Activated CD8-positive, alpha-beta T cell treated with anti-CD3 and anti-CD28 coated beads, Interleukin-2, amount 10 ng/mL, durations not matched to agents 7 days and 5 days (primary cell): ENCODE data around the gene GALNT12. TPM values are rescaled to one million over a fixed set of nuclear protein-coding genes. Genes with fewer than 3 reads are reported as not detected.

Experiments used
- ATAC-seq: fragments of 150-1000 bp; cut with Tn5 transposase; one replicate; pipeline ENCODE4 v1.10.0; 2021; ENCODE audit warnings: moderate library complexity
- CTCF ChIA-PET: fragments of 350-600 bp; sonication (Branson Sonifier 250); formaldehyde crosslinking; loops from one replicate; lab custom pipeline; 2021; ENCODE audit warnings: antibody characterized with exemption; lab: Charles Lee
- POLR2A ChIA-PET: fragments of 350-600 bp; sonication (Branson Sonifier 250); formaldehyde crosslinking; loops from one replicate; lab custom pipeline; 2021; ENCODE audit warnings: antibody characterized with exemption; lab: Charles Lee
- DNase-seq: peaks from one replicate; pipeline ENCODE4 v3.0.0-alpha.2; 2020
- H3K27ac Mint-ChIP-seq: one replicate; pipeline ENCODE4 v1.8.0; 2021; ENCODE audit warnings: mild to moderate bottlenecking, mixed read lengths
- H3K27me3 Mint-ChIP-seq: one replicate; pipeline ENCODE4 v1.8.0; 2021; ENCODE audit warnings: low read depth, mixed read lengths
- H3K36me3 Mint-ChIP-seq: one replicate; pipeline ENCODE4 v1.8.0; 2021; ENCODE audit warnings: low read depth, mixed read lengths
- H3K4me1 Mint-ChIP-seq: one replicate; pipeline ENCODE4 v1.8.0; 2021; ENCODE audit warnings: low read depth, mixed read lengths
- H3K4me3 Mint-ChIP-seq: one replicate; pipeline ENCODE4 v1.8.0; 2021; ENCODE audit warnings: mild to moderate bottlenecking, mixed read lengths
- H3K9me3 Mint-ChIP-seq: one replicate; pipeline ENCODE4 v1.8.0; 2022; ENCODE audit warnings: mixed read lengths; ENCODE audit not compliant: insufficient read depth
- total RNA-seq, 2 experiments: library from RNA; stranded (reverse); gene quantifications; one replicate each; pipeline ENCODE4 v1.2.3, GENCODE V29; 2021

GALNT12 gene
- total RNA-seq, 2 experiments from 2014 or later, result 7.9 to 8.8 TPM

- POLR2A ChIA-PET, result interaction anchor here (1.1 kb wide), 1 partner anchor 11 kb away, joined by 8 read pairs; the partner anchor contains the start of gene ANKS6
- peak overlapping the region; percentile 82 for H3K4me3 Mint-ChIP-seq
- ATAC-seq, result peak; percentile 79
- peaks cover 27% of the 10 kb centered on the region for H3K27me3 Mint-ChIP-seq
- H3K36me3 Mint-ChIP-seq, result peaks cover 3% of the 10 kb centered on the region
- CTCF ChIA-PET, result interaction anchor here (0.8 to 3.7 kb wide), 7 partner anchors 10 to 333 kb away, joined by 3 to 18 read pairs (median 5); no protein-coding TSS in a partner anchor
- peaks cover 35% of the 10 kb centered on the region for H3K4me1 Mint-ChIP-seq
- H3K9me3 Mint-ChIP-seq, result no peaks in the 10 kb centered on the region
- no peak overlapping the region for H3K27ac Mint-ChIP-seq
- peak; percentile 56 for DNase-seq
Measured at GRCh38 chr9:98807814-98808195, 335 bp downstream of the GALNT12 start.

DNA sequence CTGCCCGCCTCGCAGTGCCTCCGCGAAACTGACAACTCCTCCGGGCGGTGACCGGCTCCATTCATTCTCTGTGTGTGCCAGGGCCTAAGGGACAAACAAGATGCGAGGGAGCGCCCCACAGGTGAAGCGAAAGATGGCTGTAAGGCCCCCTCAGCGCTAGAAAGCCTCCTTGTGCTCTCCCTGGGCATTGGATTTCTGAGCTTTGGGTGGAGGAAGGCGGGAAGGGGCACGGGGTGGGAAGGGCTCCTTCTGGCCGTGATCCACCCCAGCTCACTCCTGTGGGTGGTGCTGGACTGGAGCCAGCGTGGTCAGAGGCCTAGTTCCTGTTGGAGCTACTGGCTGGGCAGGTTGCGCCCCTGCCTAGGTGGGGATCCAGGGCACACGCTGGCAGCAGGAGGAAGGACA is 943 bp downstream of the GALNT12 start:
- DNase-seq, result no peak
- POLR2A ChIA-PET, result interaction anchor here (1.1 kb wide), 1 partner anchor 12 kb away, joined by 8 read pairs; the partner anchor contains the start of gene ANKS6
- CTCF ChIA-PET, result interaction anchor here (0.8 to 3.7 kb wide), 7 partner anchors 10 to 190 kb away, joined by 3 to 15 read pairs (median 3); no protein-coding TSS in a partner anchor
- H3K4me3 Mint-ChIP-seq, result peak overlapping the region; percentile 82
- ATAC-seq, result peak; percentile 20
- peaks cover 24% of the 10 kb centered on the region for H3K27me3 Mint-ChIP-seq
- peaks cover 35% of the 10 kb centered on the region for H3K4me1 Mint-ChIP-seq
- H3K27ac Mint-ChIP-seq, result peak overlapping the region; percentile 9
- no peaks in the 10 kb centered on the region for H3K9me3 Mint-ChIP-seq
- peaks cover 3% of the 10 kb centered on the region for H3K36me3 Mint-ChIP-seq

- Mint-ChIP-seq H3K27me3 (peaks cover 23% of the 10 kb centered on the region), H3K4me3 (peak overlapping the region; percentile 82), H3K27ac (no peak overlapping the region), H3K4me1 (peaks cover 35% of the 10 kb centered on the region), H3K36me3 (peaks cover 3% of the 10 kb centered on the region), H3K9me3 (no peaks in the 10 kb centered on the region)
- no peak for DNase-seq
- ChIA-PET CTCF (interaction anchor here (0.9 to 2.2 kb wide), 3 partner anchors 17 to 39 kb away, joined by 3 to 11 read pairs (median 3); no protein-coding TSS in a partner anchor), POLR2A (no interaction called here)
- no peak for ATAC-seq
Measured at GRCh38 chr9:98808875-98809274, 1.4 kb downstream of the GALNT12 start.

- no peak for ATAC-seq
- Mint-ChIP-seq H3K4me1 (peaks cover 35% of the 10 kb centered on the region), H3K9me3 (no peaks in the 10 kb centered on the region), H3K27ac (no peak overlapping the region), H3K36me3 (peaks cover 6% of the 10 kb centered on the region), H3K4me3 (peak overlapping the region; percentile 82), H3K27me3 (peaks cover 20% of the 10 kb centered on the region)
- no peak for DNase-seq
- POLR2A ChIA-PET, result interaction anchor here (0.5 kb wide), 1 partner anchor 710 kb away, joined by 3 read pairs; no protein-coding TSS in a partner anchor
- CTCF ChIA-PET, result interaction anchor here (0.9 to 2.2 kb wide), 2 partner anchors 27 to 39 kb away, joined by 3 to 11 read pairs; no protein-coding TSS in a partner anchor
Measured at GRCh38 chr9:98809311-98810101, 2.0 kb downstream of the GALNT12 start.

DNA sequence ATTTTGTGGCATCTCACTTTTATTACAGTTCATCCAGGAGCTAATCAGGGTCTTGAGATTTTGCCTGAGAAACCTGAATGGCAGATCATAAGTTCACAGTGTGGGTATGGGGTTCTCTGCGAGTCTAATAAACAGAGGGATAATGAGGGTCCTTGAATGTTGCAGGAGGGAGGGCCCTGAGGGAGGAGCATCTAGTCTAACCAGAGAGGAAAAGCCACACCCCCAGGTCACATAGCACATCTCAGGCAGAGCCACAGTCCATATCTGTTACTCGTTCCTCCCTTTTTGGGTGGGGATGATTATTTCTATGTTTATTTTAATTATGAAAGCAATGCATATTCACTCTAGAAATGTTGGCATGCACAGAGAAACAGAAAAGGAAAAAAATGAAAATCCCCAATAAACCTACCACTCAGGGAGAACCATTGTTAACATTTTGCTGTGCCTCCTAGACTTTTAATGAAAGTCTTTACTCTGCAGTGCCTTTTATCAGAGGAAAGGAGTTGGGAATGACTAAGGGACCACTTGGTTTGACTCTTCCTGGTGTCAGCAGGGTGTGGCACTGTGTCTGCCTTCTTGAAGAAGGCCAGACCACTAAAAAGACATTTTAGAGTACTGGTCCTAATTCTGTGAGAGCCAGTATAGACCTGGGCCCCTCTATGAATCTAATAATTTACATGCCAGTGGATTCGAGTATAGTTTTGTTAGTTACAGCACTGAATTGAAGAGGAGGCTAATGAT is 2.8 kb downstream of the GALNT12 start:
- Mint-ChIP-seq H3K9me3 (no peaks in the 10 kb centered on the region), H3K27ac (no peak overlapping the region), H3K36me3 (peaks cover 6% of the 10 kb centered on the region), H3K4me3 (no peak overlapping the region), H3K27me3 (peaks cover 14% of the 10 kb centered on the region), H3K4me1 (peaks cover 35% of the 10 kb centered on the region)
- DNase-seq, result no peak
- ChIA-PET POLR2A (no interaction called here), CTCF (no interaction called here)
- ATAC-seq, result no peak

DNA sequence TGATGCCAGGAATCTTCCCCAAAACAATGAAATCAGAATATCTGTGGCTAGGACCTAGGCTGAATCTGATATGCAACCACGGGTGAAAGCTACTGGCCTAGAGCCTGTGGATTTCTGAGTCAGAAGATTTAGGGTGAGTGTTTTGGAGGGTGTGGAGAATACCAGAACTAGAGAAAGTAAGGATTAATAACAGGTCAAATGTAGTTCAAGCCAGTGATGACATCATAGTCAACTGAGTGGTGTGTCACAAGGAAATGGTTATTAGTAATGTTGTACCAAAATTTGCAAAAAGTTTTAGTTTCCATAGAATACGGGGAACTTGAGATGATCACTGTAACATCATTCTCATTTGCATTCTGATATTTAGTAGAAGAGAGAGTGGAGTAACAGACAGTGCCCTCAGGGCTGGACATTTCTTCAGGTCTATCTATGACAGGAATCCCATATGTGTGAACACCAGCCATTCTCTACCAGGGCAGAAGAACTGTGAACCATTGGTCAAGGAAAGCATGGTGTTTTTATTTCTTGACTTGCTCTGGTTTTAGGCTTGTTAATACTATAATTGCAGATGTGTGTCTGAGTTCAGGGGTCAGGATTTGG is 3.7 kb downstream of the GALNT12 start:
- H3K27me3 Mint-ChIP-seq, result peaks cover 8% of the 10 kb centered on the region
- peaks cover 35% of the 10 kb centered on the region for H3K4me1 Mint-ChIP-seq
- H3K9me3 Mint-ChIP-seq, result no peaks in the 10 kb centered on the region
- POLR2A ChIA-PET, result no interaction called here
- H3K4me3 Mint-ChIP-seq, result no peak overlapping the region
- no peak overlapping the region for H3K27ac Mint-ChIP-seq
- ATAC-seq (no peak), DNase-seq (no peak)
- CTCF ChIA-PET, result no interaction called here
- peaks cover 6% of the 10 kb centered on the region for H3K36me3 Mint-ChIP-seq

DNA sequence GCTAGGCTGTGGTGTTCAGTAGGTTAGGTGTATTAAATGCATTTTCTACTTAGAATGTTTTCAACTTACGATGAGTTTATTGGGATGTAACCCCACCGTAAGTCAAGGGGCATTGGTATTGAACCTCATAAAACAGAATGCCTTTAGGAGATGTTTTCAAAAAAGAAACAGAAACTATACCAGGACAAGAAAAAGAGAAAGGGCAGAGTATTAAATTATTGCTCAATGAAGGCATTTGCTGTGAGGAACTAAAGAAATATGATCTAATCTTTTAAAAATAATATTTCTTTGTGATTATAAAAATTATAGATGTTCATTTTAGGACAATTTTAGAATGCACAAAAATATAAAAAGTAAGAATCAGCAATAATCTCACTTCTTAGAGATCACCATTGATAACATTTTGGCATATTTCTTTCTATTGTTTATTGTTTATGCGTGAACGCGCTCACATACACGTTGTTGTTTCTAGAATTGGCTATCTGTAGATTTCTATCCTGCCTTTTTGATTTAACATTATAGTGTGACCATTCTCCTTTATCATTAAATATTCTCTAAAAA is 8.0 kb downstream of the GALNT12 start:
- ATAC-seq, result no peak
- CTCF ChIA-PET, result no interaction called here
- Mint-ChIP-seq H3K9me3 (peaks cover 4% of the 10 kb centered on the region), H3K27ac (no peak overlapping the region), H3K36me3 (peaks cover 11% of the 10 kb centered on the region), H3K4me3 (no peak overlapping the region), H3K27me3 (no peaks in the 10 kb centered on the region), H3K4me1 (peaks cover 16% of the 10 kb centered on the region)
- POLR2A ChIA-PET, result interaction anchor here (0.6 kb wide), 1 partner anchor 11 kb away, joined by 3 read pairs; no protein-coding TSS in a partner anchor
- DNase-seq, result no peak

DNA sequence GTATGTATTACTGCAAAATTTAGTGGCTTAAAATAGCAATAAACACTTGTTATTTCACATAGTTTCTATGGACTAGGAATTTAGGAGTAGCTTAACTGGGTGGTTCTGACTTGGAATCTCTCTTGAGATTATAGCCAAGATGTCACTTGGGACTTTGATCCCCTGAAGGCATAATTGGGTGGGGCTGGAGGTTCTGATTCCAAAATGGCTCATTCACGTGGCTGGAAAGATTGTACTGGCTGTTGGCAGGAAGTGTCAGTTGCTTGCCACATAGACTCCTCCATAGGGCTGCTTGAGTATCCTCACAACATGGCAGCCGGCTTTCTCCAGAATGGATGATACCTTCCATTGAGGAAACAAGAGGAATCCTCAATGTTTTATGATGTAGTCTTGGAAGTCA is 11.3 kb downstream of the GALNT12 start:
- CTCF ChIA-PET, result interaction anchor here (1.2 kb wide), 1 partner anchor 11 kb away, joined by 3 read pairs; the partner anchor contains the start of gene GALNT12

GRCh38 chr9:98819231-98819630 is 11.8 kb downstream of the GALNT12 start:
- no peaks in the 10 kb centered on the region for H3K27me3 Mint-ChIP-seq
- POLR2A ChIA-PET, result no interaction called here
- DNase-seq, result no peak

More for the DNA sequence above, 11.3 kb downstream of the GALNT12 start:
- no peaks in the 10 kb centered on the region for H3K27me3 Mint-ChIP-seq
- ATAC-seq, result no peak
- DNase-seq, result no peak
- peaks cover 10% of the 10 kb centered on the region for H3K4me1 Mint-ChIP-seq
- POLR2A ChIA-PET, result no interaction called here
- no peak overlapping the region for H3K4me3 Mint-ChIP-seq
- H3K36me3 Mint-ChIP-seq, result peaks cover 8% of the 10 kb centered on the region
- H3K9me3 Mint-ChIP-seq, result peaks cover 4% of the 10 kb centered on the region
- H3K27ac Mint-ChIP-seq, result no peak overlapping the region

DNA sequence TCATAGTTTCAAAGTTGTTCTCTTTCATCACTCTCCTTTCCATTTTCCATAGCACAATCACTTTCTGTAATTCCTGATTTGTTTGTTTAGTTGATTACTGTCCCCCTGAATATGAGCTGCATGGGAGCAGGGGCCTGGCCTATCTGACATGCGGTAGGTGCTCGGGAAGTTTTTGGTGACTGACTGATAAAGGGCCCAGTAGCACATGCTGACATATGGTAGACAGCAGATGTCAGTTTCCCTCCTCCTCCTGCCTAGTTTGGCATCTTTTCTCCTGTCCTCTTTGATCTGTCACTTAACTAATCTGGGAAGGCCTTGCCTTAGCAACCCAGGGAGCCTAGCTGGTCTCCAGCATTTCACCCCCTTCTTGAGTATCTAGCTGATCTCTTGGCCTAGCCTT is 14.4 kb downstream of the GALNT12 start:
- ChIA-PET POLR2A (no interaction called here), CTCF (no interaction called here)
- no peaks in the 10 kb centered on the region for H3K27me3 Mint-ChIP-seq
- no peak for ATAC-seq
- H3K27ac Mint-ChIP-seq, result no peak overlapping the region
- peaks cover 4% of the 10 kb centered on the region for H3K9me3 Mint-ChIP-seq
- peaks cover 6% of the 10 kb centered on the region for H3K36me3 Mint-ChIP-seq
- no peak for DNase-seq
- peaks cover 10% of the 10 kb centered on the region for H3K4me1 Mint-ChIP-seq
- no peak overlapping the region for H3K4me3 Mint-ChIP-seq

More at GRCh38 chr9:98819231-98819630, 11.8 kb downstream of the GALNT12 start:
- no peak for ATAC-seq
- Mint-ChIP-seq H3K4me1 (peaks cover 10% of the 10 kb centered on the region), H3K27ac (no peak overlapping the region), H3K36me3 (peaks cover 6% of the 10 kb centered on the region), H3K4me3 (no peak overlapping the region), H3K9me3 (peaks cover 4% of the 10 kb centered on the region)
- CTCF ChIA-PET, result no interaction called here

DNA sequence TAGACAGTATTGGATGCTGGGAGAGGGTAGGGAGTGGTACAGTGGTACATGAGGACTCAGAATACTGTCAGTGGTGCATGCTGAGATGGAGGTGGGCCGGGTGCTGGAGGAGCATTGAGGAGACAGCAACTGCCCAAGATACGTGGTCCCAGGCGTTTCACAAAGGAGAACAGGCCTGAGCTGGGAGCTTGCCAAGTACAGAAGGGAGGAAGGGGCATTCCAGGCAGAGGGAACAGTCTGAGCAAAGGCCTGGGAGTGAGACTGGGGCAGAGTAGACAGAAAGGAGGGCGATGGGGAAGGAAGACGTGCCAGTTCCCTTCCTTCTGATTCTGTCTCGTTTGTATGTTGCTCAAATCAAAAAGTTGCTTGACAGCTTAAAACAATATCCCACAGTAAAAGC is 15.2 kb downstream of the GALNT12 start:
- Mint-ChIP-seq H3K27me3 (no peaks in the 10 kb centered on the region), H3K9me3 (peaks cover 4% of the 10 kb centered on the region), H3K36me3 (peaks cover 6% of the 10 kb centered on the region), H3K4me1 (peaks cover 10% of the 10 kb centered on the region), H3K4me3 (no peak overlapping the region), H3K27ac (no peak overlapping the region)
- ChIA-PET CTCF (no interaction called here), POLR2A (no interaction called here)
- no peak for DNase-seq
- ATAC-seq, result no peak
